DOHH2 (cell line): ENCODE measurements around the gene ADCY5.

Experiments
- EZH2phosphoT487 ChIP-seq: fragments of 200-600 bp; sonication (generic); IDR thresholded peaks from 2 replicates; pipeline ENCODE4 v1.6.1; 2017; ENCODE audit warnings: borderline replicate concordance, mild to moderate bottlenecking, antibody characterized with exemption, low read length, moderate library complexity, mixed read lengths
- TF ChIP-seq, protein P1 (sequence below): fragments of 200-600 bp; sonication (generic); IDR thresholded peaks from one replicate; pipeline ENCODE4 v1.5.1; 2014; ENCODE audit warnings: antibody characterized with exemption, mild to moderate bottlenecking, low read depth, low read length; ENCODE audit not compliant: poor library complexity, severe bottlenecking

DNA sequence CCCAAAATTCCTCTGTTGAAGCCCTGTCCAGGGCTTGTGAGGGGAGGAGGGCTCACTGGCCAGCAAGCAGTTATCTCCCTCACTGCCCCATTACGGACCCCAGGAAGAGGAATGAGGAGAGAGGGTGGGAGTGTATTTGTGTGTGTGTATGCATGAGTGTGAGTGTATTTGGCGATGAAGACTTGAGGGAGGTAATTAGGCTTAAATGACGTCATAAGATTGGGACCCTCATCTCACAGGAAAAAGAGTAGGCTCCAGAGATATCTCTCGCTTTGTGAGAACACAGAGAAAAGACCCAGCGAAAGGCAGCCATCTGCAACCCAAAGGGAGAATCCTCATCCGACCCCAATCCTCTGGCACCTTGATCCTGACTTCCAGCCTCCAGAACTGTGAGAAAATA lies 32.2 kb downstream of the ADCY5 start:
- TF ChIP-seq, protein P1, sequence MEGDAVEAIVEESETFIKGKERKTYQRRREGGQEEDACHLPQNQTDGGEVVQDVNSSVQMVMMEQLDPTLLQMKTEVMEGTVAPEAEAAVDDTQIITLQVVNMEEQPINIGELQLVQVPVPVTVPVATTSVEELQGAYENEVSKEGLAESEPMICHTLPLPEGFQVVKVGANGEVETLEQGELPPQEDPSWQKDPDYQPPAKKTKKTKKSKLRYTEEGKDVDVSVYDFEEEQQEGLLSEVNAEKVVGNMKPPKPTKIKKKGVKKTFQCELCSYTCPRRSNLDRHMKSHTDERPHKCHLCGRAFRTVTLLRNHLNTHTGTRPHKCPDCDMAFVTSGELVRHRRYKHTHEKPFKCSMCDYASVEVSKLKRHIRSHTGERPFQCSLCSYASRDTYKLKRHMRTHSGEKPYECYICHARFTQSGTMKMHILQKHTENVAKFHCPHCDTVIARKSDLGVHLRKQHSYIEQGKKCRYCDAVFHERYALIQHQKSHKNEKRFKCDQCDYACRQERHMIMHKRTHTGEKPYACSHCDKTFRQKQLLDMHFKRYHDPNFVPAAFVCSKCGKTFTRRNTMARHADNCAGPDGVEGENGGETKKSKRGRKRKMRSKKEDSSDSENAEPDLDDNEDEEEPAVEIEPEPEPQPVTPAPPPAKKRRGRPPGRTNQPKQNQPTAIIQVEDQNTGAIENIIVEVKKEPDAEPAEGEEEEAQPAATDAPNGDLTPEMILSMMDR = no peak
- TF ChIP-seq EZH2phosphoT487 = no peak
